ENCODE results near the gene USP31. TPM values are rescaled to one million over a fixed set of nuclear protein-coding genes. Genes with fewer than 3 reads are reported as not detected.
A peak's percentile ranks its signal among the peaks of the same experiment; 100 is the strongest.

The USP31 gene
- total and polyA plus RNA-seq, 2 of the 8 experiments (the other 6 are each of a cell fraction or from before 2014, with no cell fraction given), result 6.7 to 19.0 TPM

DNA sequence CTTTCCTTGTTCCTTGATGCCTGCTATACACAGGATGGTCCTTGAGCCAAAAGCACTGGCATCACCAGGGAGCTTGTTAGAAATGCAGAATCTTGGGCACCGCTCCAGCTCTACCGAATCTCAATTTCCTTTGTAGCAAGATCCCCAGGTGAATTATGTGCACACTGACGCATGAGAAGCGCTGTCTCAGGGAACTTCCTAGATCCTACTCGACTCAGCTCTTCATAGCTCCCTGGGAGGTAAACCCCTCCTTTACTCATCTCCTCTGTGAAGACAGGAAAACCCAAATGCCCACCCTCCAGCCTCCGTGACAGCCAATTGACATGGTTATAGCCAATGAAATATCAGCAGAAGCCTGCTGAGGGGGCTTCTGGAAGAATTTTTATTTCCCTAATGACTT lies 4.1 kb downstream of the USP31 start:
- Histone ChIP-seq H3K4me1 (replicated peaks in 1 of 4; ENCODE audit: control insufficient read depth in 3 of 4, insufficient read depth in 4 of 4, low read length in 3 of 4) (peaks cover 8 to 18% (median 12%) of the 10 kb centered on the region in 4 experiments; a peak in 6 of 7 replicates), H3K79me2 (ENCODE audit: control insufficient read depth in 1 of 2, insufficient read depth in 2 of 2, low read length in 2 of 2) (peaks cover 6 to 78% of the 10 kb centered on the region in 2 experiments; a peak in 2 of 4 replicates)

More for the DNA sequence above, 4.1 kb downstream of the USP31 start:
- no peak overlapping the region for H2BK5ac ChIP-seq (ENCODE audit: low read depth, low read length)
- DNase-seq (ENCODE audit: low read depth in 1 of 2, low spot score in 2 of 2) (no peak), FAIRE-seq (no peak)
- no peak overlapping the region for H2BK12ac ChIP-seq (ENCODE audit: low read depth, low read length)
- H3K23ac ChIP-seq (ENCODE audit: insufficient read length), result no peak overlapping the region
- peak overlapping the region; percentile 95; the same call in 1 of the 2 replicates for H2AK5ac ChIP-seq (ENCODE audit: low read depth, low read length)
- no peak overlapping the region for H4K91ac ChIP-seq (replicated peaks; ENCODE audit: insufficient read length, low read length)
- peaks cover 2 to 15% of the 10 kb centered on the region in 2 experiments for H4K20me1 ChIP-seq (replicated peaks in 1 of 2; ENCODE audit: control insufficient read depth in 1 of 2, insufficient read depth in 2 of 2, low read length in 2 of 2)
- 44% methylated on average over 6 of the region's 6 CpGs; no CpG with 5 or more reads in 1 of the 2 experiments for WGBS, 2 experiments (ENCODE audit: extremely low coverage in 1 of 2, insufficient coverage in 1 of 2, insufficient read length in 1 of 2, insufficient replicate concordance in 2 of 2, low coverage in 1 of 2, low lambda C conversion rate in 2 of 2, missing lambda C conversion rate in 1 of 2)
- CTCF ChIA-PET (ENCODE audit: partially characterized antibody), result interaction anchor here (1.4 to 1.7 kb wide), 2 partner anchors 37 to 291 kb away, joined by 4 read pairs; partner anchors contain the start of gene SCNN1G
- H2BK15ac ChIP-seq (ENCODE audit: low read length), result no peak overlapping the region
- H3K27me3 ChIP-seq (replicated peaks in 1 of 4; ENCODE audit: control insufficient read depth in 3 of 4, extremely low read depth in 1 of 4, insufficient read depth in 3 of 4, low read length in 3 of 4), result no peaks in the 10 kb centered on the region
- H3K56ac ChIP-seq (replicated peaks; ENCODE audit: insufficient read length, low read depth, low read length), result no peak overlapping the region
- no peak overlapping the region for H3K18ac ChIP-seq (ENCODE audit: extremely low read depth, low read length)
- no peak overlapping the region for H3K9ac ChIP-seq (replicated peaks in 1 of 4; ENCODE audit: extremely low read depth in 1 of 4, low read depth in 3 of 4, low read length in 3 of 4)
- H3K79me1 ChIP-seq (ENCODE audit: low read depth, low read length), result peaks cover 17% of the 10 kb centered on the region
- no peak overlapping the region for H3K27ac ChIP-seq (ENCODE audit: low read depth, low read length)
- peak overlapping the region in 1 of 4 experiments; percentile 36; a peak in 1 of 8 replicates for H3K4me3 ChIP-seq (ENCODE audit: extremely low read depth in 1 of 4, insufficient read depth in 2 of 4, low read depth in 3 of 4, low read length in 4 of 4)
- peak overlapping the region; percentile 49 to 53 for H3K4me2 ChIP-seq (ENCODE audit: insufficient read depth in 1 of 2, low read depth in 2 of 2, low read length in 2 of 2)
- no peak overlapping the region for H4K5ac ChIP-seq (ENCODE audit: insufficient read length, low read depth, low read length)
- TF ChIP-seq CBX5 (IDR thresholded peaks at IDR 0.05; ENCODE audit: low read depth, low read length) (no peak), BACH1 (IDR thresholded peaks at IDR 0.05; ENCODE audit: low read length) (peak; percentile 43; the same call in 1 of the 2 replicates)
- POLR2A ChIA-PET (ENCODE audit: partially characterized antibody), result interaction anchor here (1.3 kb wide), 1 partner anchor 26 kb away, joined by 3 read pairs; no protein-coding TSS in a partner anchor
- no peak overlapping the region for H4K8ac ChIP-seq (ENCODE audit: extremely low read depth, insufficient read depth, low read length)
- H3K23me2 ChIP-seq (ENCODE audit: low read depth, low read length), result peaks cover 6% of the 10 kb centered on the region
- no peak overlapping the region for H2BK120ac ChIP-seq (replicated peaks; ENCODE audit: low read depth, low read length)
- H3K4ac ChIP-seq (replicated peaks; ENCODE audit: insufficient read length, low read depth, low read length), result no peak overlapping the region
- no peak overlapping the region for H2AFZ ChIP-seq (ENCODE audit: low read length)
- H2BK20ac ChIP-seq (ENCODE audit: low read length), result no peak overlapping the region
- no peak overlapping the region for H3K14ac ChIP-seq (ENCODE audit: insufficient read length)
- H3K9me3 ChIP-seq (ENCODE audit: insufficient read depth in 2 of 2, low read depth in 1 of 2, low read length in 1 of 2), result no peaks in the 10 kb centered on the region
- H3K36me3 ChIP-seq (ENCODE audit: control insufficient read depth in 2 of 4, insufficient read depth in 4 of 4, low read length in 3 of 4), result no peaks in the 10 kb centered on the region
